ENCODE measurements around the gene RASGRF1.

GRCh38 chr15:79003301-79003700 is 87.3 kb downstream of the RASGRF1 start:
- TF ChIP-seq CTCF (conservative IDR thresholded peaks at IDR 0.05; ENCODE audit: low read depth, low read length), result no peak
- TF ChIP-seq EZH2phosphoT487 (IDR thresholded peaks at IDR 0.05; ENCODE audit: borderline replicate concordance, low read length), result no peak
